C4-2B (cell line): ENCODE measurements around the gene LRRC46.
A peak's percentile ranks its signal among the peaks of the same experiment; 100 is the strongest.

ENCODE experiments used
- H3K27ac ChIP-seq: fragments of 450-650 bp; 2 replicates; pipeline ENCODE4 v1.5.1; 2017
- CTCF ChIP-seq: fragments of 450-650 bp; conservative IDR thresholded peaks from 2 replicates; pipeline ENCODE4 v1.5.1; 2017; ENCODE audit warnings: mild to moderate bottlenecking
- ZFX ChIP-seq: fragments of 450-650 bp; IDR thresholded peaks from 2 replicates; pipeline ENCODE4 v1.6.1; 2017

Gene LRRC46

GRCh38 chr17:47831003-47831933, at the start of gene LRRC46, which contains the start of gene MRPL10:
Gene LRRC46, plus strand, starts transcription at chr17:47831670. Its CDS starts 320 bp downstream, at chr17:47831990.
Gene MRPL10, minus strand, starts transcription at chr17:47831541. Its CDS starts 30 bp downstream, at chr17:47831511.
- TF ChIP-seq ZFX = no peak
- peak; percentile 70 for TF ChIP-seq CTCF
- H3K27ac ChIP-seq = peak within 1 kb of the TSS; percentile 77

- H3K27ac ChIP-seq = no peak overlapping the region
- no peak for TF ChIP-seq CTCF
- TF ChIP-seq ZFX = no peak
Measured at GRCh38 chr17:47785538-47786123, 45.8 kb upstream of the LRRC46 start.

GRCh38 chr17:47789611-47790561, 41.6 kb upstream of the LRRC46 start:
- no peak overlapping the region for H3K27ac ChIP-seq
- TF ChIP-seq CTCF = peak; percentile 81
- no peak for TF ChIP-seq ZFX

GRCh38 chr17:47791025-47791424, 40.4 kb upstream of the LRRC46 start:
- no peak overlapping the region for H3K27ac ChIP-seq
- TF ChIP-seq CTCF (no peak), ZFX (no peak)

- H3K27ac ChIP-seq = no peak overlapping the region
Measured at GRCh38 chr17:47792457-47792856, 39.0 kb upstream of the LRRC46 start.

GRCh38 chr17:47792979-47793378, 38.5 kb upstream of the LRRC46 start:
- H3K27ac ChIP-seq = no peak overlapping the region
- no peak for TF ChIP-seq CTCF
- no peak for TF ChIP-seq ZFX

More at GRCh38 chr17:47792457-47792856, 39.0 kb upstream of the LRRC46 start:
- TF ChIP-seq ZFX (no peak), CTCF (no peak)
